Pons (tissue), 1 donor: ENCODE results near the gene CDH5.

Experiments
- DNase-seq: peaks from one replicate; pipeline ENCODE4 v3.0.0-alpha.2; 2016; ENCODE audit warnings: low spot score

The CDH5 gene

DNA sequence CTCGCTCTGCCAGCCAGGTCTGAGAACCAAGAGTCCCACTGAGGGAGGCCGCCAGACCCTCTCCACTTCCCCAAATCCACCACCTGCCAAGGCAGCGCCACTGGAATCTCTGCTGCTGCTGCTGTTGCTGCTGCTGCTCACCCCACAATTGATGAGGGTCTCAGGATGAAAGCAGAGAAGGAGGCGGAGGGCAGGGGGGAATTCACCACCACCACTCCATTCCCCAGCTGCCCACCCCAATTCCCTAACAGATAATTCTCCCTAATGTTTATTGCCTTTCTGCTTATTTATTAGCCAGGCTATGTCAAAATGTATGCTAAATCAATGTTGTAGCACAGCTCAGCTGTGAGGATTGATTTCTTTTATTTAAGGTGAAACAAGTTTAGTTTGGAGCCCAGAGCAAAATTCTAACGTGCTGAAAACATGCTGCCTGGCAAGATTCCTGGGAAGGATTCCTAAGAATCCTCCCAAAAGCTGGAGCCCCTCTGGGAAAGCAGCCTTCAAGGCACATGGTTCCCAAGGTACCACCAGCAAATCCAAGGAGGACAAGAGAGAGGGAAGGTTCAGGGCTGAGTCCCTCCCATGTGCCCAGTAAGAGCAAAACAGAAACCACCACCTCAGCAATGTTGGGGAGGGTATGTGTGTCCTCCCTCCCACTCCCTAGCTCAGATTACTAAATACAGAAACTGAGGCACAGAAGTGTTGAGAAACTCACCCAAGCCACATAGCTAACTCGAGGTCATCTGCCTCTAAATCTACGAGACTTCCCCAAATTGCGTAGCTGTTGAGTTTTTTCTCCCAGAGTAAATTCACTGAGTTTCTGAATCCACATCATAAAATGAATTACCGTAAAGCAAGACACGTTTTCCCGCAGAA lies 12.2 kb upstream of the CDH5 start:
- DNase-seq: no peak

- no peak for DNase-seq
Measured at GRCh38 chr16:66355526-66355925, 11.0 kb upstream of the CDH5 start.

GRCh38 chr16:66357523-66357928 lies 9.0 kb upstream of the CDH5 start:
- peak; percentile 77 for DNase-seq

DNA sequence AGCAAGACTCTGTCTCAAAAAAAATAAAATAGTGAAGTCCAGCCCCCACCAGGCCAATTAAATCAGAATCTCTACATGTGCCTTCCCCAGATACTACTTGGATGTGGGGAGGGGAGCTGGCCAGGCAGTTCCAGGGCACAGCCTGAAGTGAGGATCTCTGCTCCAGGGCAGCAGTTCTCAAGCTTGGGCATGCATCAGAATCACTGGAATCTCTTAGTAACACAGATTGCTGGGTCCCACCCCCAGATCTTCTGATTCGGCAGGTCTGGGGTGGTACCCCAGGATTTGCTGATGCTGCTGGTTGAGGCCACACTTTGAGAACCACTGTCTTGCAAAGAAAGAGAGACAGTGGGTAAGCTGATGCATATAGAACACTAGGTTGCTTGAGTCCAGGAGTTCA lies 8.3 kb upstream of the CDH5 start:
- no peak for DNase-seq

GRCh38 chr16:66359012-66359411 lies 7.5 kb upstream of the CDH5 start:
- DNase-seq: no peak

- DNase-seq: no peak
Measured at GRCh38 chr16:66359811-66360608, 6.5 kb upstream of the CDH5 start.

GRCh38 chr16:66360624-66361324 lies 5.7 kb upstream of the CDH5 start:
- DNase-seq: no peak

DNA sequence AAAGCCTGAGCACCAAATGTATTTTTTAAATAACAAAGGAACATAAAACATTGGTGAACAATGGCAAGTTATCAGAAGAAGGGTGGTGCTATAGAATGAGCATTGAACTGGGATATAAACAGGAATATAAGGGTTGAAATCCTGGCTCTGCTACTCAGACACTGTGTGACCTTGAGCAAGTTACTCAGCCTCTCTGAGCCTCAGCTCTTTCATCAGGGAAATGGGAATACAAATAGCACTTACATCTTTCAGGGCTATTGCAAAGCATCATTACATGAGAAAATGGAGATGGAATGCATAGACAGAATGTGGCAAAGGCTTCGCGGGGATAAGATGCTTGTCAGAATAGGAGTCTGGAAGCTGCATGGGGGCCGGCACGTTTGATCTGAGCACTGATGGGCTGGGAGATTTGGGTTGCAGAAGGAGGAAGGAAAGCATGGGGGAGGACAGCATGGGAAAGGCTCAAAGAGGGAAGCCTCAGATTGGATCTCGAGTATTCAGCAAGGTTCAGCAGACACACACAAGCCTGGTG lies 4.8 kb upstream of the CDH5 start:
- DNase-seq: no peak

- DNase-seq: no peak
Measured at GRCh38 chr16:66363211-66363777, 3.2 kb upstream of the CDH5 start.

- no peak for DNase-seq
Measured at GRCh38 chr16:66364117-66364958, 2.2 kb upstream of the CDH5 start.

GRCh38 chr16:66364959-66365306 lies 1.6 kb upstream of the CDH5 start:
- no peak for DNase-seq

GRCh38 chr16:66365651-66366050 lies 840 bp upstream of the CDH5 start:
- no peak for DNase-seq

GRCh38 chr16:66367968-66368891 lies 1.7 kb downstream of the CDH5 start:
- no peak for DNase-seq

DNA sequence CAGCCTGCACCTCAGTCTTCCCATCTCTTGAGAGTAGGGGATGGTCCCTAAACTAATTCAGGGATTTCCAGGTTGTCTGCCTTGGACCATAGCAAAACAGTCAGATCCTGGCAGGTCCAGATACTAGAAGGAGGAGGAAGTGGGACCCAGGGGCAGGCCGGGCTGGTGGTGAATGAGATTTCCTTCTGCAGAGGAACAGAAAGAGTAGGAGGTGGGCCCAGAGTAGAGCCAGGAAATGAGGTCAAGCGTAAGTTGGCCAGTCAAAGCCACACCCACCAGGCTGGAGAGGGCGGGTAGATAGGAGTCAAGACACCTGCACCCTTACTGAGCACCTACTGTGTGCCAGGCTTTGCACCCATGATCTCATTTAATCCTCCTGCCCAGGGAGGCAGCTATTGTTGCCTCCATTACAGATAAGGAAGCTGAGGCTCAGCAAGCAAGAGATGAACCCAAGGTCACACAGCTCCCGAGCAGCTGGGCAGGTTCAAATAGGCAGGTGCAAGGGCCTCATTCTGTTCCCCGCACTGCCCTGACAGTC lies 2.6 kb downstream of the CDH5 start:
- DNase-seq: peak; percentile 19

GRCh38 chr16:66370786-66371684 lies 4.5 kb downstream of the CDH5 start:
- DNase-seq: no peak

DNA sequence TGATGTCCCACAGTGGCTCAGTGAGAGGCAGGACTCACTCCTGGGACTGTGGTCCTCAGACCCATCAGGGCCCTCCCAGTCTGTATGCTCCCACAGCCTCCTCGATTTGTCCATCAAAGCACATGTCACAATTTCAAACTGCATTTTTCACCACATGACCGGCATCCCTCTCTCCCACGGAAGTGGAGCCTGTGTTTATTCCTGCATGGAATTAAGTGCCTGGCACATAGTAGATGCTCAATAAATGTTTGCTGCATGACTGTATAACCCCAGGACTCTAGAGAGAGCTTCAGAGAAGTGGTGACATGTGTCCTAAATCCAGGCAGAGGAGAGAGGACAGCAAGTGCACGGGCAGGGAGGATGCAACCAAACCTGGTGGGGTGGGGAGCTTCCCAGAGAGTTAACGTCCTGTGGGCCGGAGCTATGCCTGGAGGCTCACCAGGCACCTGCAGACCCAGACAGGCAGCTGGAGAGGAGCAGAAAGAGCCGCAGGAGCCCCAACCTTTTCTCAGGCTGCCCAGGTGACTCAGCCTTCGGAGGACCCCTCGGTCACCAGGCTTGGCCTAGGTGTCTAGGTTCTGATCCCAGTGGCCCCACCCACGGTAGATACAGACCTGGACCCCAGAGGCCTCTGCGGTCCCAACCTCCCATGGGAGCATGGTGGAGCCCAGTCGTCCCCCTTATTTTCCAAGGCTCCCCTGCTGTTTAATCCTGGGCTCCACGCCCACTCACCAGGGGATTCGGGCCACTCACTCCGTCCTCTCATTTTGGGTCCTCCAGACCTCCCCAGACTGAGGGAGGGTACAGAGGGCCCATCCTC lies 5.8 kb downstream of the CDH5 start:
- DNase-seq: no peak

- no peak for DNase-seq
Measured at GRCh38 chr16:66372898-66373155, 6.3 kb downstream of the CDH5 start.

DNA sequence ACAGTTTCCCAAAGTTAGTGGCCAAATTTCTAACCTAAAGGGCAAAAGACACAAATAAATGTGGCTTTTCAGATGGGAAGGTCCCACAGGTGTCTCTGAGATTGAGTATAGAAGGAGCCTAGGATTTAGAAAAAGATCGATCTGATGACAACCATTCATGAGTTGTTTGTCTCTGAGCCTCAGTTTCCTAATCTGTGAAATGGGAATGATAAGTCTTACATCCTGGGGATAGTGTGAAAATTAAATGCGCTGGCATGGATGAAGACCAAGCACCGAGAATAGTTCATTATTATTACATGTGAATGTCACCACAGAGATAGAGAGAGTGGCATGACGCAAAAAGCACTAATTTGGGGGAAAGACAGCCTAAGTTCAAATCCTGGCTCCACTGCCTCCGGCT lies 7.2 kb downstream of the CDH5 start:
- DNase-seq: no peak
